22Rv1 (cell line): ENCODE measurements around the gene CDC42BPB.

ENCODE experiments used
- H3K27ac ChIP-seq: fragments of 450-650 bp; 2 replicates; pipeline ENCODE4 v1.5.1; 2017
- CTCF ChIP-seq: fragments of 450-650 bp; IDR thresholded peaks from 2 replicates; pipeline ENCODE4 v1.5.1; 2017; ENCODE audit warnings: mild to moderate bottlenecking
- ZFX ChIP-seq: fragments of 450-650 bp; IDR thresholded peaks from 2 replicates; pipeline ENCODE4 v1.6.1; 2017; ENCODE audit warnings: antibody characterized with exemption, borderline replicate concordance

CDC42BPB gene

GRCh38 chr14:103015426-103015825 is 41.9 kb downstream of the CDC42BPB start:
- TF ChIP-seq ZFX, result no peak
- TF ChIP-seq CTCF, result no peak
- no peak overlapping the region for H3K27ac ChIP-seq

- no peak overlapping the region for H3K27ac ChIP-seq
Measured at GRCh38 chr14:103014466-103015228, 42.7 kb downstream of the CDC42BPB start.

GRCh38 chr14:103013028-103013427 is 44.3 kb downstream of the CDC42BPB start:
- TF ChIP-seq CTCF (no peak), ZFX (no peak)
- no peak overlapping the region for H3K27ac ChIP-seq

More at GRCh38 chr14:103014466-103015228, 42.7 kb downstream of the CDC42BPB start:
- no peak for TF ChIP-seq CTCF
- no peak for TF ChIP-seq ZFX

GRCh38 chr14:103009559-103009958 is 47.8 kb downstream of the CDC42BPB start:
- TF ChIP-seq ZFX, result no peak
- TF ChIP-seq CTCF, result no peak
- no peak overlapping the region for H3K27ac ChIP-seq

- TF ChIP-seq ZFX (no peak), CTCF (no peak)
- H3K27ac ChIP-seq, result no peak overlapping the region
Measured at GRCh38 chr14:103008768-103009357, 48.5 kb downstream of the CDC42BPB start.

GRCh38 chr14:103008126-103008525 is 49.2 kb downstream of the CDC42BPB start:
- H3K27ac ChIP-seq, result no peak overlapping the region

More at GRCh38 chr14:103008126-103008525, 49.2 kb downstream of the CDC42BPB start:
- TF ChIP-seq CTCF, result no peak
- no peak for TF ChIP-seq ZFX
